Measurements from ENCODE around the gene KDM5D. TPM values are rescaled to one million over a fixed set of nuclear protein-coding genes. Genes with fewer than 3 reads are reported as not detected.

Gene KDM5D
- total and polyA plus RNA-seq, 4 donors = 6.1 to 26.4 TPM; not detected in 2

- H3K27ac ChIP-seq (ENCODE audit: low read depth in 1 of 2, low read length in 2 of 2) = no peak overlapping the region
- H3K4me1 ChIP-seq (ENCODE audit: control insufficient read depth in 4 of 4, insufficient read depth in 4 of 4, low read length in 3 of 4) = no peaks in the 10 kb centered on the region
- no peaks in the 10 kb centered on the region for H3K9me3 ChIP-seq (ENCODE audit: control insufficient read depth in 4 of 4, low read length in 3 of 4)
- WGBS = 26% methylated on average over 1 of the region's 1 CpG
- no peak for DNase-seq (ENCODE audit: low spot score)
- TF ChIP-seq ZBTB33 (IDR thresholded peaks at IDR 0.05) (no peak), MAX (IDR thresholded peaks at IDR 0.05) (no peak), TAF1 (conservative IDR thresholded peaks at IDR 0.05) (no peak), NR2F2 (IDR thresholded peaks at IDR 0.05) (no peak), JUND (IDR thresholded peaks at IDR 0.05) (no peak), FOXA2 (IDR thresholded peaks at IDR 0.05) (no peak), YY1 (IDR thresholded peaks at IDR 0.05) (no peak), REST (IDR thresholded peaks at IDR 0.05) (no peak), EGR1 (IDR thresholded peaks at IDR 0.05; ENCODE audit: low read depth in 2 of 2) (no peak), RAD21 (IDR thresholded peaks at IDR 0.05) (no peak), ATF3 (IDR thresholded peaks at IDR 0.05) (no peak), RXRA (IDR thresholded peaks at IDR 0.05) (no peak), GABPA (IDR thresholded peaks at IDR 0.05 in 1 of 2, conservative IDR thresholded peaks at IDR 0.05 in 1 of 2) (no peak), HNF4G (IDR thresholded peaks at IDR 0.05) (no peak), SP1 (IDR thresholded peaks at IDR 0.05) (no peak), CTCF (IDR thresholded peaks at IDR 0.05; ENCODE audit: low read depth, low read length, missing input control) (no peak)
- H3K27me3 ChIP-seq (ENCODE audit: control insufficient read depth in 4 of 4, insufficient read depth in 4 of 4, low read length in 3 of 4) = no peaks in the 10 kb centered on the region
- H3K4me3 ChIP-seq (ENCODE audit: low read depth in 1 of 3, low read length in 3 of 3) = no peak overlapping the region
- no peak overlapping the region for H3K9ac ChIP-seq (ENCODE audit: low read depth in 1 of 2, low read length in 2 of 2)
- H3K36me3 ChIP-seq (ENCODE audit: control insufficient read depth in 4 of 4, insufficient read depth in 3 of 4, low read depth in 1 of 4, low read length in 3 of 4) = no peaks in the 10 kb centered on the region
Observed at GRCh38 chrY:19680821-19681220, 63.7 kb downstream of the KDM5D start.
